Inferior parietal cortex (tissue), 1 donor: ENCODE measurements around the gene BMP6.

Experiments
- DNase-seq: peaks from one replicate; pipeline ENCODE4 v3.0.0-alpha.2; 2016; ENCODE audit errors: extremely low spot score

The BMP6 gene

GRCh38 chr6:7904654-7905319, 178.9 kb downstream of the BMP6 start:
- no peak for DNase-seq

DNA sequence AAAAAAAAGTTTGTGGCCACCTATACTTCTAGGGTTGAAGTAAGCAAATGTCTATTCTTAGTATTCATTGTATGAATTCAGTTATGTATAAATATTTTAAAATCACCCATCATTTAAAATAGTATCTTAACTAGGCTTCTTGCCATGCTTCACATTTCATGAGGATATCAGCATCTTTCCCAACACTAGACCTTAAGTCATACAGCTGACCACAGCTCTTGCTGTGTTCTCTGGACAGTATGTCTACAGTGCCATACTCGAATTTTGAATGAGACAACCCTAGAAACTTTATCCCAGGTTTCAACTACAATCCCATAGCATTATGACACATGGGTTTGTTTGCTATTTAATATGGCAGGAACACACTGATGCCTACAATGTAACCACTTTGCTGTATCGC, 179.5 kb downstream of the BMP6 start:
- DNase-seq = no peak

DNA sequence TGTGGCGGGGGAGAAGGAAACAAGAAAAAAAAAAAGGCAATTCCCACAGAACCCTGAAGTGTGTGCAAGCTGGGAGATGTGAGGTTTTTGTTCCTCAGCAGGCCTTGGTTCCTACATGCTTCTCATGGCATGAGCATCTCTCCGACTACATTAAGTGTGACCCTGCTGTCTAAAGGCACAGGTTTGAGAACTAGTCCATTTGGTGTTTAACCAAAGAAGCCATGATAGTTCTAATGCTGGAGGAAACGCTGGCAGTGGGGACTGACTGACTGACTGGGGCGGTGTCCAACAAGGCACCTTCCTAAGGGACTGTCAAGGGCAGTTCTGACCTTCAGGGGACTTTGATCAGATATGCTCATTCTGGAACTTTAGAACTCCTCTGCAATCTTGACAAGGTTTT, 180.8 kb downstream of the BMP6 start:
- no peak for DNase-seq

- DNase-seq = no peak
Observed at GRCh38 chr6:7907159-7907558, 181.3 kb downstream of the BMP6 start.

DNA sequence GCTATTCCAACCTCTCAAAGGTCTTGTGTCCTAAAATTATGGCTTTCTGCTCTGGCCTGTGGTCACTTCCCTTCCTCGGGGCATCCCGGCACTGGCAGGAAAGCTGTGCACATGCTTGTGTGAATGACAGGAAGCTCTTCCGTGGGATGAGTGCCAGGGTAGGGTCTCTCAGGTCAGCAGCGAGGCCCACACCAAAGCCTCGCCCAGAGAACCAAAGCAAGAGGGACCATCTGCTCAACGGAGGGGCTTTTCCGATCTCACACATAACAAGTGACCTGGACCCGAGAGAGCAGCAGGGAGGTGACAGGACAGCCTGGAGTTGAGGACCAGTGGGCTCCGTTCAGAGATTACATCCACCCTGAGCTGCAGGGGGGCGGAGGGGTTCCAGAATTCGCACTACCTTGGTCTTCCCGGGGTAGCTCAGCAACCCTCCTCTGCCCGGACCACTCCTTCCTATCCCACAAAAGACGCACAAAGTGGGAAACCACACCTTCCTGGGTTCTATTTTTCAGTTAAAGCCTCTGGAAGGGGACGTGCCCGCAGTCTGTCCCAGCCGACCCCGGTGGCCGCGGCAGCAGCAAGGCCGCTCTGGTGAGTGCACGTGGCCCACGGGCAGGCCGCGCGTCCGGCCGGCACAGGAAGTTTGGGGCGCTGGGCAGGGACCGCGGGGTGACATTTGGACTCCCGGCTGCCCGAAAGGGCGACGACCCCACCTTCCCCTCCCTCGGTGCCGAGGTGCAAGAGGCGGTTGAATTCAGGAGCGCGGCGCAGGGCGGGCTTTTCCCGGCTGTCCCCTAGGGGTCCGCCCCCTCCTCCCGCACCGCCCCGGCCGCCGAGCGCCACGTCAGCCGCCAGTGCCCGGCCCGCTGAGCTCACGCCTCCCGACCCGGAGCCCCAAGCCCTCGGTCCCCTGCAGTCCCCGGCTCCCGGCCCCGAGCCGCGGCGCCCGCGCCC, 183.7 kb downstream of the BMP6 start:
- no peak for DNase-seq

GRCh38 chr6:7910298-7910653, 184.4 kb downstream of the BMP6 start:
- no peak for DNase-seq

DNA sequence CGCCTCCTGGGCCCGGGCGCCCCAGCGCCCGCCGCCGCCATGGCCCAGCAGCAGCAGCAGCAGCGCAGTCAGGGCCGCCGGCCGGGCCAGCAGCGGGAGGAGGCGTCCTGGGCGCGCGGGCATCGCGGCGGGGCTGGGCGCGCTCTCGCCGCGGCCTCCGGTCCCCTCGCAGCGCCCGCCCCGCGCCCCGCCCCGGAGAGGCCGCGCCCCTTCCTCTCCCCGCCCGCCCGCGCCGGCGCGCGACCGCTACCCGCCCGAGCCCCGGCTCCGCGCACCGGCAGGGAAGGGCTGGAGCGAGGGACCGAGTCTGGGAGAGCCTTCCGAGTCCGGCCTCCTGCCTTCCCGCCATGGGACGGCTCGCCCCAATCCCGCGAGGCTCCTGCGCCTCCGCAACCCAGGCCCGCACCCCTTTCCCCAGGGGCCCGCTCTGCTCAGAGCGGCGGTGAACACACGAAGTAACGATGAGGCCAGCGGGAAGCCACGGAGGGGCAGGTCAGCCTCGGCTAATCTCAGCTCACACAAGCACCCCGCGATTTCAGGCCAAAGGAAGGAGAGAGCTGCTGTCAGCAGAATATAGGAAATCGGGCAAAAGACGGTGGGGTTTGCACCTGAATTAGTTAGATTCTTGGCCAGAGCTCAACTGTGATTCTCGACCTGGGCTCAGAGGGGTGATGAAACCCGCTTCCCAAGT, 184.9 kb downstream of the BMP6 start, which contains the start of gene TXNDC5:
Gene TXNDC5 (minus strand): TSS at position 135 of the 691 bp plus-strand sequence. CDS start 12 bp downstream, at position 123.
- DNase-seq = peak; percentile 53

GRCh38 chr6:7911345-7911725, 185.4 kb downstream of the BMP6 start:
- no peak for DNase-seq

GRCh38 chr6:7912024-7912423, 186.1 kb downstream of the BMP6 start:
- no peak for DNase-seq

DNA sequence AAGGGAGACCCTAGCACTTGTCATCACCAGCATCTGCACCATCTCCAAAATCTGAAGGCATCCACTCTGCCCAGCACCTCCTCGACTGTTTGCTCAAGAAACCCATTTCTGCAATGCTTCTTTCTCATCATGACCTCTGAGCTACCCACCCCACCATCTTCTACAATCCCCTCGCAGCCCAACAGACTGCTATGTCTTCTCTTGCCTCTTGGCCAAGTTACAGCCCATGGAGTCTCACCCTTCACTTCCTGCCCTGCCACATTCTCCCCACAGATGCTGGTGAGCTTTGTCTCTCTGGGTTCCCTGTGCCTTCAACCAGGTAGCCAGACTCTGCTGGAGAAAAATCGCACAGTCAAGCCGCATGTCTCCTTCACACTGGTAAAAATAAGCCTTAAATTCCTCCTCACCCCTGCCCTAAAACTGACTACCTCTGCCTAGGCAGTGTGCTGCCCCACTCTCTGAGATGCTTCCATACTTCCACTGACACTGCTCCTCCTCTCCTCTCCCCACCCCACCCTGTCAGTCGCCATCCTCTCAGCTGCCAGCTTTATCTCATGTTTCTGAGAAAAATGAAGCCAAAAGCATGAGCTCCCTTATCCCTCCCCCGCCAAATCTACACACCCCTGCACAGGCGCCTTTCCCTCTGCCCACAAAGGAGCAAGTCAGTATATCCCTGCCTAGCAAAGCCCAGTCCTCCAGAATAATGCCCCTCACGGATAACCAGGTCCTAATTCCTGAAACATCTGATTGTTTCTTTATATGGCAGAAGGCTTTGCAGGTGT, 187.0 kb downstream of the BMP6 start:
- no peak for DNase-seq

DNA sequence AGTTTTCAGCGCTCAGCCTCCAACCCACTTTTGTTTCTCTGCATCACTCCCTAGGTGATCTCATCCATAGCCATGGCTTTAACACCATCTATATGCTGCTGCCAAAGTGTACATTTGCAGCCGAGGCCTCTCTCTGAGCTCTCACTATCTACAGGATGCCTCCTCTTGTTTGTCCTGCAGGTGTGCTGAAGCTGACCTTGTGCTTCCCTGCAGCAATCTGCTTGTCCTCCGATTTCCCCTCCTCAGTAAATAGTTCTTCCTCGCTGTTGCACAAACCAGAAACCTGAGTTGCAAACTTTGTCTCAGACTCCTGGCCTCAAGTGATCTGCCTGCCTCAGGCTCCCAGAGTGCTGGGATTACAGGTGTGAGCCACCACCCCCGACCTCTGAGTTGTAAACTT, 188.4 kb downstream of the BMP6 start:
- no peak for DNase-seq

DNA sequence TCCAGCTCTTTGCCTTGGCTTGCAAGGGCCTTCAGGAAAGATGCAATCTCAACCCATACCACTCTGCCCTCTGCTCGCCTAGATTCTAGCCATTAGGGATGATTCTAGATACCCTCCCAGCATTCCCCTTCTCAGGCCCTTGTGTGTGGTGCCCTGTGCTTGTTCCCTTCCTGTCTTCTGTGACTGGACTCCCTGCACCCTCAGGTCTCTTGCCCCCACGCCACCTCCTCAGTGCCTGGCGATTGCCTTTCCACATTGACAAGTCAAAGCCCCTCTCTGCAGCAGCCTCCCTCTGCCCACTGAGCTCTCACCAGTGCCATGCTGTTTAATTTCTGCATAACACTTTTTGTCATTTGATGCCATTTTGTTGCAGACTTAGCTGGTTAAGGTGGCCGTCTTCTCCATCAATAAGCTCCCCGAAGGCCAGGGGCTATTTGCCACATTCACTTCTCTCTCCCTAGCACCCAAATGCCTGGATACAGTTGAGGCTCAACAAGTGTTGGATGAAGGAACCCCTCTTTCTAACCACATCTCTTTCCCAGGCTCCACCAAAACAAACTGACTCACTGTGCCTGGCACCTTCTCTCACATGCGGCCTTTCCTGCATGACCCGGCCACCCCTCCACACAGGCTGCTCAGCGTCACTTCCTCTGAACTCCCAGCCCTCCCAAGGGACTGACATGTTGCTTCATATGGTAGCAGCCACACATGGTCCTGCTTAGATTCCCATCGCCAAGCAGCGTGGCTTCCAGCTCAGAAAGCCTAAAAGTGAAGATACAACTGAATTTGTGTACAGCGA, 189.3 kb downstream of the BMP6 start:
- no peak for DNase-seq

DNA sequence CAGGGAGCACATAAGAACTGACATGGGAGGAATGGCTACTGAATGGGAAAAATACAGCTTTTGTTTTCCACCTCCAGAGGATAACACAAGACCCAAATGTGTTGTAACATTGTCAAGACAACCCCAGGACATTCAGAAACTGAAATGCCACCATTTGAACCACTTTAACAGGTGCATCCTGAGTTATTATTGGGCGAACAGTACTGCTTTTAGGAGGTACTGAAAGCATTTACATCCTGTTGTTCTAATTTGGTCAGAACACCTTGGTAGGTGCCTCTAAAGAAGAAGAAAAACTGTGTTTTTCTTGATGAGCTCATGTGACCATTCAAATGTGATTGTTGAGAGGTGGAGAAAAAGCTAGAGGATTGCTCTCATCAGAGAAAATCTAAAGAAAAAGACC, 191.1 kb downstream of the BMP6 start:
- no peak for DNase-seq

- DNase-seq = no peak
Observed at GRCh38 chr6:7917729-7918128, 191.8 kb downstream of the BMP6 start.

- DNase-seq = no peak
Observed at GRCh38 chr6:7918403-7918802, 192.5 kb downstream of the BMP6 start.

GRCh38 chr6:7919871-7920270, 194.0 kb downstream of the BMP6 start:
- no peak for DNase-seq

DNA sequence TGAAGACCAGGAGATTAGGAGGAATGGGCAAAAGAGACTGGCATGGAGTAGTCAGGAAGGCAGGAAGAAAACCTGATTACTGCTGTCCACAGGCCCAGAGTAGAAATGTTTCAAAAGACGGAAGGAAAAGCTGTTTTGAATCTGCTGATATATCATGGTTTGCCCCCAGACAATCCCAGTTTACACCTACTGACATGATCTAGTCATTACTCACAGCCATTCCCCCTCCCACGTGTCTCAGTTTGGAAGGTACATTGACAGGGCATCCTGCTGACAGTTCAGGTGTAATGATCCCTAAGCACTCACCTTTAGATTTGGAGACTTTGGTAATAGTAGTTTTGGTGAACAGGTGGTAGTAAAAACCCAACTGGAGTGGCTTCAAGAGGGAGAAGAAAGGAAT, 194.5 kb downstream of the BMP6 start:
- no peak for DNase-seq

DNA sequence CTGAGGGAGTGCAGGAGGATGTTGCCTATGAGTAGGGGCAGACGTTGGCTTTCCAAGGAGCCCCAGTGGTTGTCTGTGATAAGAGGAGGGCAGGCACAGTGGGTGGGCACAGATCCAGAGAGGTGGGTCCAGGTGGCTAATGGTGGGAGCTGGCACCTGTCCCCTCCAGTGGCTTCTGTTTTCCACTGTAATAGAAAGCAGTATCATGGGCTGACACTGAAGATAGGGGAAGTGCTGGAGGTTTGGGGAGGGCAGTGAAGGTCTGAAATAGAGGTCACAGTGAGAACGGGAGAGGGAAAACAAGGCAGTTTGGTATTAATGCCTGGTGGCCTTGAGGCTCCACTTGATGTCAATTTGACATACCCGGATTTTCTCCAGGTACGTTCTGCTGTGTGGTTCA, 195.1 kb downstream of the BMP6 start:
- DNase-seq = no peak

- DNase-seq = no peak
Observed at GRCh38 chr6:7921632-7922092, 195.8 kb downstream of the BMP6 start.

DNA sequence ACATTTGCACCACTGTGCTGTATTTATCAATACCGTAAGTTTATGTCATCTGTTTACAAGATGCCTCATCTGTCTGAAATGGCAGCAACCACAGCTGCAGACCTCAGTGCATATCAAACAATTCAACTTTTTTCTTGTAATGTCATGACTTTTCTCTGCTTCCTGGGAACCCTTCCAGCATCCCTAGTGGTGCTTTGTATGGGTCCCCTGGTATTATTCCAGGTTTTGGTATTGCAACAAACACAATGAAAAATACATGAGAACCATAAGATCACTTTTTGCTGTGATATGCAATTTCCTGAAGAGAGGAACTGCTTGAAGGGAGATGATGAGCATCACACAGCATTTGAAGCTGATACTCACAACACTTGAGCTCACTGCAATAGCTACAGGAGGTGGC, 196.7 kb downstream of the BMP6 start:
- no peak for DNase-seq

DNA sequence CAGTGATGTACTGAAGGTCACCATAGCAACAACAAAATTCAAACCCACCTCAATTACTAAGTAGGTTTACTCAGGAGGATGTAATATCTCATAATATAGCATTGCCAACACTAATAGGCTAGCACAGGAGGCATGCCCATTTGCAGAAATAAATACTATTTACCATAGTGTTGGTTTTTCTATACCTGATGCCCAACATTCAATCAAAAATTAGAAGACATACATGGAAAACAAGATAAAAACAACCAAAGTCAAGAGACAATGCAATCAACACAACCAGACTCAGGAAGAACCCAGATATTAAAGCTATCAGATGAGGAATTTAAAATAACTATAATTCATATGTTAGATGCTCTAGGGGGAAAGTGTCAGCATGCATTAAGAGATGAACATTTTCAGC, 199.0 kb downstream of the BMP6 start:
- DNase-seq = no peak
